ENCODE data around the gene PCDH9.

PCDH9 gene

DNA sequence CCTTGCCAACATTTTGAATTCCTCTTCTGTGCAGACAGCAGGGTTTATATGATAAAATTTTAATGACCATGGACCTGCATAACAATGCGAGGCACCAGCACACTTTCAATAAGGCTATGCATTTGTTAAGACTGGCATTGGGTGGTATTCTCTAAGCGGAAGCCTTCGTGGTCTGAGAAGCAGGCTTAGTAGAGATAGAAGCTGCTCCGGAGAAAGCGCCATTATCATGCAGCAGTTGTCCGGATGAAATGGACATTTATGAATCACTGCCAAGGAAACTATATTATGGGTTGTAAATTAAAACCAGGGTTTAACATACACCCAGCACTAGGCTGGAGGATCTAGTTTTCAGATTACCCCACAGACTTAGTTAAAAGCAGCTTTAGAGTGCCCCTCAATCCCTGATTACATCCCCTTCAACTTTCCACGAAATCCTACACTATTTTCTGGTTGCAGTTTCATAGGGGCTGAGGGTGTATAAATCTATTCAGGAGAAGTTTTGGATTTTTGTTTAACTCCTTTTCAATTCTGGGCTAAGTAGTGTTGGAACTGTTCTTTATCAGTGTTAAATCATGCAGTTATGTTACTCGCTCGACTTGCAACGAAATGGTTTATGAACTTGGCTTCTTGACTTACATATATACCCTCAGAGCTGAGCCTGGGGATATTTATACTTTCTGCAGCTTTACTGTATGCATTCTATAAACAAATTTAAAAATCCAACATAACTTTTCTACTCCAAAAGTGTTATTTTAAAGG, 193.3 kb downstream of the PCDH9 start:
- Histone ChIP-seq H3F3A (ENCODE audit: insufficient read depth, low read length) (no peaks in the 10 kb centered on the region), H3K9me3 (ENCODE audit: low read length) (peaks cover 4% of the 10 kb centered on the region), H3K4me3 (ENCODE audit: low read depth, low read length, poor library complexity, severe bottlenecking) (no peak overlapping the region), H3K27me3 (ENCODE audit: insufficient read depth, low read length) (no peaks in the 10 kb centered on the region), H3K36me3 (ENCODE audit: insufficient read depth, low read length) (no peaks in the 10 kb centered on the region), H3K79me2 (ENCODE audit: insufficient read depth, low read length) (no peaks in the 10 kb centered on the region), H3K4me1 (ENCODE audit: insufficient read depth, low read length, severe bottlenecking) (peaks cover 66% of the 10 kb centered on the region), H2AFZ (ENCODE audit: low read length) (peak overlapping the region; percentile 94), H3K9me2 (ENCODE audit: low read depth, low read length) (no peaks in the 10 kb centered on the region), H3K9ac (ENCODE audit: low read length) (no peak overlapping the region), H4K20me1 (ENCODE audit: insufficient read depth, low read length) (no peaks in the 10 kb centered on the region), H3K27ac (ENCODE audit: low read depth, low read length, poor library complexity, severe bottlenecking) (peak overlapping the region; percentile 21), H3K4me2 (ENCODE audit: low read length) (peak overlapping the region; percentile 5; the same call in 1 of the 2 replicates)
- no peak for TF ChIP-seq CTCF (IDR thresholded peaks at IDR 0.05; ENCODE audit: low read length)
- no peak for TF ChIP-seq EZH2 (IDR thresholded peaks at IDR 0.05; ENCODE audit: borderline replicate concordance, low read length)

DNA sequence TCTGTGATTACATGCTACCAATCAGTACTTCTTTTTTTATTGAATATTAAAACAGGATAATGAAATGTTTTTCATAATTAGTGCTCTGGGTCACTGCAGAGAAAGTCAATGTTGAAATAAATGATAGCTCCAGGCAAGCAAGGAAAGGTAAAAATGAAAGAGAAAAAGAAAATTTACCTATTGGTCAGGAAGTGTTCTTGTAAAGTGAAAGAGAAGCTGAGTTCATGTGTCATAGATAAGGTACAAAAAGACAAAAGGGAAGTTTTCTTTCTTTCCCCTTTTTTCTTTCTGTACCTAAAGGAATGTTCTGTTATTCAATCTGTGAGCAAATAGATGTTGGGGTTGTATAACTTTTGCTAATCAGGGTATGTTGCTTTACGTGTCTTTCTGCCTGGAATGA, 197.0 kb downstream of the PCDH9 start:
- TF ChIP-seq CTCF (IDR thresholded peaks at IDR 0.05; ENCODE audit: low read length) (no peak), EZH2 (IDR thresholded peaks at IDR 0.05; ENCODE audit: borderline replicate concordance, low read length) (no peak)
- H3K79me2 ChIP-seq (ENCODE audit: insufficient read depth, low read length): no peaks in the 10 kb centered on the region
- peak overlapping the region; percentile 76 for H2AFZ ChIP-seq (ENCODE audit: low read length)
- H3K27me3 ChIP-seq (ENCODE audit: insufficient read depth, low read length): no peaks in the 10 kb centered on the region
- H3K4me1 ChIP-seq (ENCODE audit: insufficient read depth, low read length, severe bottlenecking): peaks cover 59% of the 10 kb centered on the region
- peaks cover 4% of the 10 kb centered on the region for H3K9me3 ChIP-seq (ENCODE audit: low read length)
- peak overlapping the region; percentile 60 for H3K4me2 ChIP-seq (ENCODE audit: low read length)
- no peaks in the 10 kb centered on the region for H3K36me3 ChIP-seq (ENCODE audit: insufficient read depth, low read length)
- H3K4me3 ChIP-seq (ENCODE audit: low read depth, low read length, poor library complexity, severe bottlenecking): peak overlapping the region; percentile 34
- 0 out of 2 replicates have a peak, but pooled peaks cover 3% of the 10 kb centered on the region for H3F3A ChIP-seq (ENCODE audit: insufficient read depth, low read length)
- H4K20me1 ChIP-seq (ENCODE audit: insufficient read depth, low read length): no peaks in the 10 kb centered on the region
- H3K27ac ChIP-seq (ENCODE audit: low read depth, low read length, poor library complexity, severe bottlenecking): peak overlapping the region; percentile 53
- H3K9ac ChIP-seq (ENCODE audit: low read length): peak overlapping the region; percentile 30
- H3K9me2 ChIP-seq (ENCODE audit: low read depth, low read length): no peaks in the 10 kb centered on the region

DNA sequence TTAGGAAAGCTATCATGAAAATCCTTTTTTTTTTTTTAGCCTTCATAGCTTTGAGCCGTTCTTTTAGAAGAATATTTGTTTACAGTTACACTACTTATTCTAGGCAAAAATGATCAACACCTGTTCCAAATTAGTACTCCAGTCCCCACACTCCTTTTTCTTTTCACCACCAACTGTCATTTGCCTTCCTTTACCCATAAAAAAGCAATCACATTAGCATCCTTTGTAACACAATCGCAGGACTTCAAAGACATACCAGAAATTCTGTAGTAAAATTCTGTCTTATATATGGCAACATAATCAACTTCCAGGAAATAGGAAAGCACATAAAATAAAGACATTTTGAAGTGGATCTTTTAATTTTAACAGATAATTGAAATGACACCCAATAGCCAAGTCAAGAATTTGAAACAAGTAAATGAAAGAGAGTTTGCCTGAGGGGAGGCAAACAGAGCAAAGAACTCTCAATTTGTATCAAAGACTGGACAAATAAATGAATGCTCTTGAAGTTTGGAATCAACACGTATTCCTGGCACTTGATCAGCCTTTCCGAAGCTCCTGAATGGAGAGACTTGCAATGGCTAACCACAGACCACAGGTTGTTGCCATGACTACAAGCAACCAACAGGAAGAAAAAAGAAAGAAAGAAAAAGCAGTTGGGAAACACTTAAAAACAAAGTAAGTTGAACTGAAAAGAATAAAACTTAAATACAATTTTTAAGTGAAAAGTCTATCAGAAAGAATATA, 206.8 kb downstream of the PCDH9 start:
- Histone ChIP-seq H3K4me3 (ENCODE audit: low read depth, low read length, poor library complexity, severe bottlenecking) (no peak overlapping the region), H3K4me1 (ENCODE audit: insufficient read depth, low read length, severe bottlenecking) (peaks cover 25% of the 10 kb centered on the region), H3F3A (ENCODE audit: insufficient read depth, low read length) (0 out of 2 replicates have a peak, but pooled peaks cover 2% of the 10 kb centered on the region), H3K9me2 (ENCODE audit: low read depth, low read length) (no peaks in the 10 kb centered on the region), H3K4me2 (ENCODE audit: low read length) (peak overlapping the region; percentile 51), H3K36me3 (ENCODE audit: insufficient read depth, low read length) (no peaks in the 10 kb centered on the region), H3K27me3 (ENCODE audit: insufficient read depth, low read length) (no peaks in the 10 kb centered on the region), H3K79me2 (ENCODE audit: insufficient read depth, low read length) (no peaks in the 10 kb centered on the region), H3K9ac (ENCODE audit: low read length) (no peak overlapping the region), H3K9me3 (ENCODE audit: low read length) (peaks cover 19% of the 10 kb centered on the region), H3K27ac (ENCODE audit: low read depth, low read length, poor library complexity, severe bottlenecking) (peak overlapping the region; percentile 55), H2AFZ (ENCODE audit: low read length) (peak overlapping the region; percentile 82), H4K20me1 (ENCODE audit: insufficient read depth, low read length) (no peaks in the 10 kb centered on the region)
- no peak for TF ChIP-seq CTCF (IDR thresholded peaks at IDR 0.05; ENCODE audit: low read length)
- TF ChIP-seq EZH2 (IDR thresholded peaks at IDR 0.05; ENCODE audit: borderline replicate concordance, low read length): no peak

Measured in OCI-LY1 (cell line).